Nephron (organoid): ENCODE measurements around the gene CLNK.

Source experiments
- H3K27ac Mint-ChIP-seq, 3 experiments: 2 replicates each; pipeline ENCODE4 v1.8.0; 2020; ENCODE audit warnings: mixed read lengths in 3 of 3, mild to moderate bottlenecking in 2 of 3, moderate library complexity in 1 of 3
- H3K27me3 Mint-ChIP-seq: 2 replicates; pipeline ENCODE4 v1.8.0; 2021; ENCODE audit warnings: low read depth, mild to moderate bottlenecking, moderate library complexity, mixed read lengths
- H3K36me3 Mint-ChIP-seq: 2 replicates; pipeline ENCODE4 v1.8.0; 2020; ENCODE audit warnings: low read depth, mixed read lengths
- H3K4me1 Mint-ChIP-seq: 2 replicates; pipeline ENCODE4 v1.8.0; 2020; ENCODE audit warnings: mixed read lengths
- H3K4me3 Mint-ChIP-seq, 3 experiments: 2 replicates each; pipeline ENCODE4 v1.8.0; 2020; ENCODE audit warnings: mild to moderate bottlenecking in 3 of 3, mixed read lengths in 3 of 3, moderate library complexity in 2 of 3
- H3K9me3 Mint-ChIP-seq: 2 replicates; pipeline ENCODE4 v1.8.0; 2020; ENCODE audit warnings: mixed read lengths
- TF ChIP-seq, protein P1 (sequence below), 3 experiments: fragments of 200-600 bp; sonication (generic); IDR thresholded peaks; one replicate each; pipeline ENCODE4 v1.5.0; 2021; ENCODE audit warnings: antibody characterized with exemption in 3 of 3; ENCODE audit not compliant: unreplicated experiment in 3 of 3

CLNK gene

DNA sequence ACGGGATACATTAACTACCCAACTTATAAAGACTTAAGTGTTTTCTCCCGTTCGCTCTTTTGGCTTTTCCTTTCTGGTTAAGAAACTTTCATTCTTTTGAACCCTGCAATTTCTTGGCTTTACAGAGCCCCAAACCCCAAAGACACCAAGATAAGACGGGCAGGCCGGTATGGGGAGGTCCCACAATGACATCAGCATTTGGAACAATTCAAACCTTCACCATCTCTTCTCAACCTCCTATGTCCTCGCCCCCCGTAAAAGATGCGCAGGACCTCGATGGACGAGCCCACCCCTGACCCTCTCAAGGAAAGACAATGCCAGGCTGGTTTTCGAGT is 228.3 kb downstream of the CLNK start:
- Mint-ChIP-seq H3K4me3 (peak overlapping the region; percentile 90 to 92 (median 90)), H3K27ac (peak overlapping the region; percentile 56 to 89 (median 79)), H3K27me3 (peaks cover 30% of the 10 kb centered on the region)

DNA sequence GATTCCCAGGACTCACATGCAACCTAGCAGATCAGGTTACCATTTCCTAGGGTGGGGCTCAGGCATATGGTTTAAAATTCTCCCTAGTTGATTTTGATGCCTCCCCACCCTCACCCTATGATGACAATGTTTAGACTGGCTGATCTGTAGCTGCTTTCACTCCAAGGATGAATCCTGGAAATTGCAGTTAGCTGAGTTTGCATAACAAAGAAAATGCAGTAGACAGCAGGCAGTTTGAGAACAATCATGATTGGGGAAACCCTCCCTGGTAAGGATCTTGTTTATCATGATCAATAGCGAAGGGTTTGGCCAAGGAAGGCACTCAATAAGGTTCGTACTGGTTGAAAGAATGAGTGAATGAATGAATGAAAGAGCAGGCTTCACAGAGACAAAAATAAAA is 229.4 kb downstream of the CLNK start:
- H3K4me1 Mint-ChIP-seq = peaks cover 5% of the 10 kb centered on the region
- H3K9me3 Mint-ChIP-seq = peaks cover 62% of the 10 kb centered on the region
- peaks cover 27% of the 10 kb centered on the region for H3K27me3 Mint-ChIP-seq
- H3K27ac Mint-ChIP-seq = no peak overlapping the region
- H3K36me3 Mint-ChIP-seq = peaks cover 72% of the 10 kb centered on the region
- peak overlapping the region; percentile 18 to 73 (median 67) for H3K4me3 Mint-ChIP-seq
- TF ChIP-seq, protein P1, sequence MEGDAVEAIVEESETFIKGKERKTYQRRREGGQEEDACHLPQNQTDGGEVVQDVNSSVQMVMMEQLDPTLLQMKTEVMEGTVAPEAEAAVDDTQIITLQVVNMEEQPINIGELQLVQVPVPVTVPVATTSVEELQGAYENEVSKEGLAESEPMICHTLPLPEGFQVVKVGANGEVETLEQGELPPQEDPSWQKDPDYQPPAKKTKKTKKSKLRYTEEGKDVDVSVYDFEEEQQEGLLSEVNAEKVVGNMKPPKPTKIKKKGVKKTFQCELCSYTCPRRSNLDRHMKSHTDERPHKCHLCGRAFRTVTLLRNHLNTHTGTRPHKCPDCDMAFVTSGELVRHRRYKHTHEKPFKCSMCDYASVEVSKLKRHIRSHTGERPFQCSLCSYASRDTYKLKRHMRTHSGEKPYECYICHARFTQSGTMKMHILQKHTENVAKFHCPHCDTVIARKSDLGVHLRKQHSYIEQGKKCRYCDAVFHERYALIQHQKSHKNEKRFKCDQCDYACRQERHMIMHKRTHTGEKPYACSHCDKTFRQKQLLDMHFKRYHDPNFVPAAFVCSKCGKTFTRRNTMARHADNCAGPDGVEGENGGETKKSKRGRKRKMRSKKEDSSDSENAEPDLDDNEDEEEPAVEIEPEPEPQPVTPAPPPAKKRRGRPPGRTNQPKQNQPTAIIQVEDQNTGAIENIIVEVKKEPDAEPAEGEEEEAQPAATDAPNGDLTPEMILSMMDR (IDR thresholded peaks at IDR 0.05; ENCODE audit: unreplicated experiment in 3 of 3) = no peak

More for the DNA sequence above, 228.3 kb downstream of the CLNK start:
- Mint-ChIP-seq H3K36me3 (peaks cover 61% of the 10 kb centered on the region), H3K4me1 (peaks cover 5% of the 10 kb centered on the region), H3K9me3 (peaks cover 59% of the 10 kb centered on the region)
- TF ChIP-seq, protein P1 (IDR thresholded peaks at IDR 0.05; ENCODE audit: unreplicated experiment in 3 of 3) = no peak

DNA sequence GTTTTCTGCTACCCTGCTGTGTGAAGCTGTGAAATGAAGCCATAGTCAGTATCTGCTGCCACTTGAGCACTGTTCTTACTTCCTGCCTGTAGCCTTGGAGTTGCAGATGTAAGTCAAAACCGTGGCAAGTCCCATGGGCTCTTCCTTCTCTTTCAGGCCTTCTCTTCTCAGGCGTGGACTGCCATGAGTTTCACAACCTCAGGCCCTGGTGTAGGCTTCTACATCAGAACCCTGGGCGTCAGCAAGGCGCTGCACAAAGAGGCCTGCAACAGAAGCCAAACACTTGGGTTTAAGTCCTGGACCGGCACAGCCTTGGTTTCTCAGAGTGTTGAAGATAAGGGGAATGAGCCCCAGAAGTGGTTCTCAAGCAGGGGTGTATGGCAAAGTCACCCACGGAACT is 229.8 kb downstream of the CLNK start:
- TF ChIP-seq, protein P1 (IDR thresholded peaks at IDR 0.05; ENCODE audit: unreplicated experiment in 3 of 3) = no peak
- Mint-ChIP-seq H3K4me1 (peaks cover 5% of the 10 kb centered on the region), H3K36me3 (peaks cover 76% of the 10 kb centered on the region), H3K4me3 (no peak overlapping the region), H3K27me3 (peaks cover 23% of the 10 kb centered on the region), H3K9me3 (peaks cover 65% of the 10 kb centered on the region), H3K27ac (no peak overlapping the region)

DNA sequence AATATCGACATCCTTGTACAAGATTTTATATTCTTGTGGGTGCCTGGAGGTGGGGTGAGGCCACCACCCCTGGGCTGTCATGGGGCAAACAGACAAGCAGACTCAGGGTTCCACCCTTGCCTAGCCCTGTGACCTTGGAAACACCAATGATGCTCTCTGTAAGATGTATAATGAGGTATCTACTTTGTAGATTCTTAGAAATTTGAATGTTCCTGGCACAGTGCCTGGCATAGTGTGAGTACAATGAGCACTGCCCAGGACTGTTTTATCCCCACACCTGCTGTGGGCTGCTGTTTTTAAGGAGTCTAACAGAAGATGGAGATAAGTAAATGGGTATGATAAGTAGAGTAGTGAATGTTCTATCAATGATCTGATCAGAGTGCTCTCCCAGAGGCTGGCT is 230.4 kb downstream of the CLNK start:
- TF ChIP-seq, protein P1 (IDR thresholded peaks at IDR 0.05; ENCODE audit: unreplicated experiment in 3 of 3) = no peak
- Mint-ChIP-seq H3K9me3 (peaks cover 65% of the 10 kb centered on the region), H3K36me3 (peaks cover 79% of the 10 kb centered on the region), H3K27me3 (peaks cover 17% of the 10 kb centered on the region), H3K4me1 (peaks cover 5% of the 10 kb centered on the region), H3K27ac (no peak overlapping the region), H3K4me3 (peak overlapping the region; percentile 50 to 81 (median 61))

DNA sequence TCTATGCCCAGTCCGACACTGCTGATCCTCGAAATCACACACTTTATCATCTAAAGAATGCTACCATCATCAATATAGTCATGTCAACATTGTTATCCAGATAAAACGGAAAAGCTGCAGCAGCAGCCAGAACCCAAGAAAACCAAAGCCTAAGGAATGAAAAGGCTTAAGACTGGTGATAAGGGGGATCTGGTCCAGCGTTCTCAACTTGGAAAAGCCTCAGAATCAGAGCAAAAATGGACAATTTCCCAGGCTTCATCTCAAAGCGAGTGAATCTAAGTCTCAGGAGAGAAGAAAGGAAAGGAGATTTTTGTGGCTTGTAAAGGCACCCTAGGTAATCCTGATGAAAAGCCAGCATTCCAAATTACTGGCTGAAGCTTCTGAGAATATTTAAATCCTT is 235.6 kb downstream of the CLNK start:
- no peaks in the 10 kb centered on the region for H3K27me3 Mint-ChIP-seq
- H3K36me3 Mint-ChIP-seq = peaks cover 99% of the 10 kb centered on the region
- H3K4me1 Mint-ChIP-seq = no peaks in the 10 kb centered on the region
- no peak overlapping the region for H3K4me3 Mint-ChIP-seq
- TF ChIP-seq, protein P1 (IDR thresholded peaks at IDR 0.05; ENCODE audit: unreplicated experiment in 3 of 3) = no peak
- H3K27ac Mint-ChIP-seq = no peak overlapping the region
- H3K9me3 Mint-ChIP-seq = peaks cover 87% of the 10 kb centered on the region

DNA sequence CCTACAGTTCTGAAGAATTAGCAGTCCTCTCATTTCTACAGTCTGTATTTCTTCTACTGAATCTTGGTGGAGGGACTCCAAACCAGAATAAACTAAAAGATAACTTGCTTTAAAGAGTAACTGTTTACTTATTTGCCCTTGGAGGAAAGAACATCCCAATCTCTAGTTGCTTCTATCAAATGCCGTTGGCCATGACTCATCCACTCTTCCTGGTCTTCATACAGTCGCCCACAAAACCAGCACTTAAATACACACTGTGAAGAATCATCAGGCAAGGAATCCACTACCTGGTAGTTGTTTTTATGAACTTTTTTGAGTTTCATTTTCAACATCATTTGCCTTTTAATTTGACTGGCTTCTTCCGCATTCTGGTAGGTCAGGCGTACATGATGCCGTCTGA is 241.6 kb downstream of the CLNK start:
- Mint-ChIP-seq H3K9me3 (peaks cover 60% of the 10 kb centered on the region), H3K4me3 (no peak overlapping the region), H3K27ac (no peak overlapping the region), H3K4me1 (no peaks in the 10 kb centered on the region), H3K36me3 (peaks cover 89% of the 10 kb centered on the region), H3K27me3 (peaks cover 3% of the 10 kb centered on the region)
- TF ChIP-seq, protein P1 (IDR thresholded peaks at IDR 0.05; ENCODE audit: unreplicated experiment in 3 of 3) = no peak
